Measurements from ENCODE around the gene CCDC33.

The CCDC33 gene

DNA sequence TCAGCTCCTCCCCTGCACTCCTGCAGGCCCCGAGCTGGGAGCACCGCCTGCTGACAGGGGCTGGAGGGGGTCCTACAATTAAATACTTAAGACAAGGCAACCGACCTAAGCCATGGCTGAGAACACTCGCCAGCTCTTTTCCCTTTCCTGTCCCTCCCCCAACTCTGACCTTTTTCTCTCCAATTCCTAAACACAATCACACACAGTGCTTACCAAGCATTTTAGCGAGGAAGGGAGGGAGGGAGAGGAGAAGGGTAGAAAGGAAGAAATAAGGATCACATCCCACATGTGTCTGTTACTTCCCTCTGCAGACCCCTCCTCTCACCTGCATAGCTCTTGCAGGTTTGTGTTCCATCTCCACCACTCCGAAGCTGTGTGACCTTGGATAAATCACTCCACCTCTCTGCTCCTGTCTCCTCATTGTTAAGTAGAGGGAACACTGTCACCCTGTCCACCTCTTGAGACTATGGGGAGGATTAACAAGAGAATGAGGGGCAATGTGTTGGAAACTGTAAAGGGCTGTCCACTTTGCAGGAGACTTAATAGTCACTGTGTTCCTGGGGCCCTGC is 67.7 kb downstream of the CCDC33 start:
- no peaks in the 10 kb centered on the region for H3K79me2 ChIP-seq (ENCODE audit: control insufficient read depth, low read length)
- no peak overlapping the region for H3K27ac ChIP-seq (ENCODE audit: low read depth, low read length)
- no peaks in the 10 kb centered on the region for H3K9me3 ChIP-seq (ENCODE audit: control insufficient read depth, insufficient read depth, low read length)
- no peaks in the 10 kb centered on the region for H3K9me2 ChIP-seq (replicated peaks; ENCODE audit: control insufficient read depth, low read length)
- H3F3A ChIP-seq (ENCODE audit: control insufficient read depth, insufficient read depth), result no peaks in the 10 kb centered on the region
- H3K4me3 ChIP-seq (ENCODE audit: low read length), result no peak overlapping the region
- H3K4me2 ChIP-seq (ENCODE audit: low read length), result no peak overlapping the region
- H3K4me1 ChIP-seq (ENCODE audit: control insufficient read depth, low read length), result no peaks in the 10 kb centered on the region
- H4K20me1 ChIP-seq (ENCODE audit: control insufficient read depth, insufficient read depth, low read depth, low read length), result no peaks in the 10 kb centered on the region
- H3K36me3 ChIP-seq (ENCODE audit: control insufficient read depth, low read length), result no peaks in the 10 kb centered on the region
- peaks cover 3% of the 10 kb centered on the region; the same call in 1 of the 2 replicates for H3K27me3 ChIP-seq (ENCODE audit: control insufficient read depth, low read length)
- TF ChIP-seq, protein P1, sequence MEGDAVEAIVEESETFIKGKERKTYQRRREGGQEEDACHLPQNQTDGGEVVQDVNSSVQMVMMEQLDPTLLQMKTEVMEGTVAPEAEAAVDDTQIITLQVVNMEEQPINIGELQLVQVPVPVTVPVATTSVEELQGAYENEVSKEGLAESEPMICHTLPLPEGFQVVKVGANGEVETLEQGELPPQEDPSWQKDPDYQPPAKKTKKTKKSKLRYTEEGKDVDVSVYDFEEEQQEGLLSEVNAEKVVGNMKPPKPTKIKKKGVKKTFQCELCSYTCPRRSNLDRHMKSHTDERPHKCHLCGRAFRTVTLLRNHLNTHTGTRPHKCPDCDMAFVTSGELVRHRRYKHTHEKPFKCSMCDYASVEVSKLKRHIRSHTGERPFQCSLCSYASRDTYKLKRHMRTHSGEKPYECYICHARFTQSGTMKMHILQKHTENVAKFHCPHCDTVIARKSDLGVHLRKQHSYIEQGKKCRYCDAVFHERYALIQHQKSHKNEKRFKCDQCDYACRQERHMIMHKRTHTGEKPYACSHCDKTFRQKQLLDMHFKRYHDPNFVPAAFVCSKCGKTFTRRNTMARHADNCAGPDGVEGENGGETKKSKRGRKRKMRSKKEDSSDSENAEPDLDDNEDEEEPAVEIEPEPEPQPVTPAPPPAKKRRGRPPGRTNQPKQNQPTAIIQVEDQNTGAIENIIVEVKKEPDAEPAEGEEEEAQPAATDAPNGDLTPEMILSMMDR (IDR thresholded peaks at IDR 0.05; ENCODE audit: low read depth, low read length, poor library complexity, severe bottlenecking), result no peak
- TF ChIP-seq EZH2phosphoT487 (IDR thresholded peaks at IDR 0.05; ENCODE audit: borderline replicate concordance, low read length), result no peak

DNA sequence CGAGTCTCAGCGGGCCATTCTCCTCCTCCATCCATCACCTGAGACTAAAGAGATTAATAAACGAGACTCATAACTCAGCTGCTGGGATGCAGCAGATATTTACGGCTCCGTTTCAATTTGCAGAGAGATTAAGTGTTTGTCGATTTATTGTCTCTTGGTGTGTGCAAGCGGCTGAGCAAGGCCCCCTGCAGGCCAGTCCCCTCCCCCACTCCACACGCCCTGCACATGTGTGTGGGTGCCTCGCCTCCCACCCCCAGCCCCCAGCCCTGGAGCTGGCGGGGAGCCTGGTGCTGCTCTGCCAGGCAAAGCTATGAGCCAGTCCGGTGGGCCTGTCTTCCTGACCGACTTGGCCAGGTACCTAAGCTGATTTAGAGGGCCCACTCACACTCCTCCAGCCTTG is 68.3 kb downstream of the CCDC33 start:
- Histone ChIP-seq H3K27ac (ENCODE audit: low read depth, low read length) (no peak overlapping the region), H3K4me3 (ENCODE audit: low read length) (no peak overlapping the region), H4K20me1 (ENCODE audit: control insufficient read depth, insufficient read depth, low read depth, low read length) (no peaks in the 10 kb centered on the region), H3F3A (ENCODE audit: control insufficient read depth, insufficient read depth) (no peaks in the 10 kb centered on the region), H3K9me2 (replicated peaks; ENCODE audit: control insufficient read depth, low read length) (no peaks in the 10 kb centered on the region), H3K4me1 (ENCODE audit: control insufficient read depth, low read length) (no peaks in the 10 kb centered on the region), H3K79me2 (ENCODE audit: control insufficient read depth, low read length) (no peaks in the 10 kb centered on the region), H3K36me3 (ENCODE audit: control insufficient read depth, low read length) (no peaks in the 10 kb centered on the region), H3K9me3 (ENCODE audit: control insufficient read depth, insufficient read depth, low read length) (no peaks in the 10 kb centered on the region), H3K4me2 (ENCODE audit: low read length) (no peak overlapping the region), H3K27me3 (ENCODE audit: control insufficient read depth, low read length) (peaks cover 3% of the 10 kb centered on the region; the same call in 1 of the 2 replicates)
- TF ChIP-seq EZH2phosphoT487 (IDR thresholded peaks at IDR 0.05; ENCODE audit: borderline replicate concordance, low read length), result no peak
- TF ChIP-seq, protein P1 (IDR thresholded peaks at IDR 0.05; ENCODE audit: low read depth, low read length, poor library complexity, severe bottlenecking), result no peak

DNA sequence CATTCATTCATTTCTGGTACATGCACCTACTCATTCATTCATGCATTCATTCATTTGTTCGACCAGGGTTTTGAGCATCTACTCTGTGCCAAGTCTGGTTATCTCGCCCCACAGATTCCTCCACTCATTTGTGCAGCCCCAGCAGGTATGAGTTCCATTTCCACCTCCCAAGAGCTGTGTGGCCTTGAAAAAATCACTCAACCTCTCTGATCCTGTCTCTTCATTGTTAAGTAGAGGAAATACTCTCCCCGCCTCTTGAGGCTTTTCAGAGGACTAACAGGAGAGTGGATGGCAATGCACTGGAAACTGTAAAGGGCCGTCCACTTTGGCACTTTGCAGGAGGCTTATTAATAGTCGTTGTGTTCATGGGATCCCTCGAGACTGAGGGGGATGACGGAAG is 69.6 kb downstream of the CCDC33 start:
- no peaks in the 10 kb centered on the region for H3F3A ChIP-seq (ENCODE audit: control insufficient read depth, insufficient read depth)
- H3K4me3 ChIP-seq (ENCODE audit: low read length), result no peak overlapping the region
- no peaks in the 10 kb centered on the region for H3K9me2 ChIP-seq (replicated peaks; ENCODE audit: control insufficient read depth, low read length)
- no peaks in the 10 kb centered on the region for H3K4me1 ChIP-seq (ENCODE audit: control insufficient read depth, low read length)
- no peaks in the 10 kb centered on the region for H3K36me3 ChIP-seq (ENCODE audit: control insufficient read depth, low read length)
- no peaks in the 10 kb centered on the region for H3K9me3 ChIP-seq (ENCODE audit: control insufficient read depth, insufficient read depth, low read length)
- no peak overlapping the region for H3K27ac ChIP-seq (ENCODE audit: low read depth, low read length)
- H3K79me2 ChIP-seq (ENCODE audit: control insufficient read depth, low read length), result no peaks in the 10 kb centered on the region
- H4K20me1 ChIP-seq (ENCODE audit: control insufficient read depth, insufficient read depth, low read depth, low read length), result no peaks in the 10 kb centered on the region
- TF ChIP-seq, protein P1 (IDR thresholded peaks at IDR 0.05; ENCODE audit: low read depth, low read length, poor library complexity, severe bottlenecking), result no peak
- no peak for TF ChIP-seq EZH2phosphoT487 (IDR thresholded peaks at IDR 0.05; ENCODE audit: borderline replicate concordance, low read length)
- peaks cover 3% of the 10 kb centered on the region; the same call in 1 of the 2 replicates for H3K27me3 ChIP-seq (ENCODE audit: control insufficient read depth, low read length)
- no peak overlapping the region for H3K4me2 ChIP-seq (ENCODE audit: low read length)

All from DOHH2 (cell line).